Ectodermal cell (in vitro differentiated cells): ENCODE results near the gene PTGES.
"Not testable (repeated sequence)": the region's sequence is repeated elsewhere in the genome, so short reads cannot be mapped to it uniquely, and the experiment has no call there.

Source experiments
- H3K27ac ChIP-seq: 2 replicates; pipeline ENCODE4 v1.7.0; 2013; ENCODE audit warnings: mild to moderate bottlenecking, low read depth, low read length; ENCODE audit not compliant: insufficient read depth, poor library complexity, severe bottlenecking
- H3K27me3 ChIP-seq: 2 replicates; pipeline ENCODE4 v1.7.0; 2013; ENCODE audit warnings: mild to moderate bottlenecking, low read length; ENCODE audit not compliant: insufficient read depth, control insufficient read depth, poor library complexity, severe bottlenecking
- H3K36me3 ChIP-seq: one replicate; pipeline ENCODE4 v1.7.0; 2013; ENCODE audit warnings: low read length; ENCODE audit not compliant: control insufficient read depth, insufficient read depth
- H3K4me1 ChIP-seq: one replicate; pipeline ENCODE4 v1.7.0; 2013; ENCODE audit warnings: low read length; ENCODE audit not compliant: control insufficient read depth, insufficient read depth
- H3K4me3 ChIP-seq: 2 replicates; pipeline ENCODE4 v1.7.0; 2013; ENCODE audit warnings: low read depth, low read length, control low read depth; ENCODE audit not compliant: insufficient read depth
- H3K9me3 ChIP-seq: 2 replicates; pipeline ENCODE4 v1.7.0; 2013; ENCODE audit warnings: mild to moderate bottlenecking, low read length, moderate library complexity; ENCODE audit not compliant: control insufficient read depth
- WGBS, 2 experiments: methylation state at CpG; one replicate each; pipeline ENCODE4 v1.1.7; 2013; ENCODE audit warnings: missing lambda C conversion rate in 2 of 2; 5-methylcytosine and 5-hydroxymethylcytosine counted together

The PTGES gene

DNA sequence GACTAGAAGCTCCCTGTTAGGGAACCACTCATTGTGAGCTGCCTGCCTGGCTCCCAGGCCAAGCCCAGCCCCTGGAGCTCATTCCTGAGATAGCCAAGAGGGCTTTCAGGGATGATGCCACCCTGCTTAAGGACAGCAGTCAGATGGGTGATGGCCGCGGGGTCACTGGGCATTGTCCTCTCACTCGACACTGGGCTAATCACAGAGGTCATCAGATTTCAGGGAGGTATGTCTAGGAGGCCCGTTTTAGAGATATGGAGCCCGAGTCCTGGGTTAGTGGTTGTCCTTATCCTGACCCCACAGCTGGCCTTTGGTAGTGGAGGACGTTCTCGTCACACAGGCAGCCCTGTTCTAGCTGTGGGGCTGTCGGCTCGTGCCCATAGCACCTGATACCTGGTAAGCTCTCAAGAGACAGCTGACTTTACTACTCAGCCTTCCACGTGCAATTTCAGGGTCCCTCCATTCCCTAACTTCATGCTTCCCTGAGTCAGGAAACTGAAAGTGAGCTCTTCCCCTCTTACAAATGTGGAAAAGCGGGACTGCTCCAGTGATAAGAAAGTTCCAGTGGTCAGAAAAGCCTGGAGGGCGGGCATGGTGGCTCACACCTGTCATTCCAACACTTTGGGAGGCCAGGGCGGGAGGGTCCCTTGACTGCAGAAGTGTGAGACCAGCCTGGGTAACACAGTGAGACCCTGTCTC lies 7.1 kb upstream of the PTGES start:
- H3K36me3 ChIP-seq: no peaks in the 10 kb centered on the region
- peaks cover 12% of the 10 kb centered on the region for H3K4me1 ChIP-seq
- WGBS, 2 experiments: 89 to 92% methylated on average over 13 of the region's 13 CpGs

GRCh38 chr9:129759319-129759718 lies 6.5 kb upstream of the PTGES start:
- Histone ChIP-seq H3K9me3 (no peaks in the 10 kb centered on the region), H3K36me3 (no peaks in the 10 kb centered on the region), H3K27me3 (no peaks in the 10 kb centered on the region), H3K4me1 (peaks cover 12% of the 10 kb centered on the region), H3K4me3 (no peak overlapping the region), H3K27ac (no peak overlapping the region)
- WGBS, 2 experiments: 92 to 97% methylated on average over 4 of the region's 4 CpGs

More for the DNA sequence above, 7.1 kb upstream of the PTGES start:
- H3K27me3 ChIP-seq: no peaks in the 10 kb centered on the region
- no peak overlapping the region for H3K27ac ChIP-seq
- no peak overlapping the region for H3K4me3 ChIP-seq
- no peaks in the 10 kb centered on the region for H3K9me3 ChIP-seq

DNA sequence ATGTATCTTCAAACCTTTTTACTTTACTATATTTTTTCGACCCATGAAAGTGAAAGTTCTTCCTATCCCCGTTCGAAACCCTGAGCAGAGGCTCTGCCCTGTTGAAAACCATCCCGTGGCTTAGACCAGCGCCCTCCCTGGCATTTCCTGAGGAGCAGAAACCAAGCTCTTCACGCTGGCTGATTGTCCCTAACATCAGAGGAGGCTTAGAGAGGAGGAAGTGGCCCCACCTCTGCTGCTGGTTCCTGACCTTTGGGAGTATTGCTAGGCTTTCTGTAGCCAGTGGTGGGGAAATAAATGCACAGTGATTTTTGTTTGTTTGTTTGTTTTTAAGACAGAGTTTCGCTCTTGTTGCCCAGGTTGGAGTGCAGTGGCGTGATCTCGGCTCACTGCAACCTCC lies 4.2 kb upstream of the PTGES start:
- Histone ChIP-seq H3K4me1 (peaks cover 20% of the 10 kb centered on the region), H3K27ac (no peak overlapping the region), H3K4me3 (no peak overlapping the region), H3K9me3 (no peaks in the 10 kb centered on the region), H3K27me3 (peaks cover 3% of the 10 kb centered on the region), H3K36me3 (no peaks in the 10 kb centered on the region)
- WGBS, 2 experiments: 83% methylated on average over 9 of the region's 9 CpGs

GRCh38 chr9:129756191-129756590 lies 3.3 kb upstream of the PTGES start:
- Histone ChIP-seq H3K4me3 (no peak overlapping the region), H3K9me3 (no peaks in the 10 kb centered on the region), H3K27ac (no peak overlapping the region), H3K36me3 (no peaks in the 10 kb centered on the region), H3K4me1 (peaks cover 15% of the 10 kb centered on the region), H3K27me3 (peaks cover 3% of the 10 kb centered on the region)
- WGBS, 2 experiments: 95% methylated on average over 6 of the region's 6 CpGs

DNA sequence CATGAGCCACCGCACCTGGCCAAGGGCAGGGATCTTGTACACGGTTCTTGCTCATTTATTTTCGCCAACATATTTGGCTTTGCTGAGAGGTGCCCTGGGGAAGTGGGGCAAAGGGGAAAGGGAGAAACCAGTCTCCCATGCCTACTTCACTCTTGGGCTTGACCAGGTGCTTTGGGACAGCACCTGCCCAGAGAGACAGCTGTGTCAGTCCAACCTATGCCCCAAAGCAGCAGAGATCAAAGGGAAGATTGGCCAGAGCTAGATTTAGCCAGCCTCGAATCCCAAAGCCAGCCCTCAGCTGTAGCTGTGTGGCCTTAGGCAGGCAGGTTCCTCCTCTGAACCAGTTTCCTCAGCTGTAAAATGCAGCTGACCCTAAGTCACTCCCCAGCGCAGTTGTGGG lies 2.3 kb upstream of the PTGES start:
- no peak overlapping the region for H3K27ac ChIP-seq
- H3K4me3 ChIP-seq: no peak overlapping the region
- 92 to 95% methylated on average over 5 of the region's 5 CpGs for WGBS, 2 experiments
- peaks cover 3% of the 10 kb centered on the region for H3K27me3 ChIP-seq
- no peaks in the 10 kb centered on the region for H3K9me3 ChIP-seq
- peaks cover 15% of the 10 kb centered on the region for H3K4me1 ChIP-seq
- no peaks in the 10 kb centered on the region for H3K36me3 ChIP-seq

DNA sequence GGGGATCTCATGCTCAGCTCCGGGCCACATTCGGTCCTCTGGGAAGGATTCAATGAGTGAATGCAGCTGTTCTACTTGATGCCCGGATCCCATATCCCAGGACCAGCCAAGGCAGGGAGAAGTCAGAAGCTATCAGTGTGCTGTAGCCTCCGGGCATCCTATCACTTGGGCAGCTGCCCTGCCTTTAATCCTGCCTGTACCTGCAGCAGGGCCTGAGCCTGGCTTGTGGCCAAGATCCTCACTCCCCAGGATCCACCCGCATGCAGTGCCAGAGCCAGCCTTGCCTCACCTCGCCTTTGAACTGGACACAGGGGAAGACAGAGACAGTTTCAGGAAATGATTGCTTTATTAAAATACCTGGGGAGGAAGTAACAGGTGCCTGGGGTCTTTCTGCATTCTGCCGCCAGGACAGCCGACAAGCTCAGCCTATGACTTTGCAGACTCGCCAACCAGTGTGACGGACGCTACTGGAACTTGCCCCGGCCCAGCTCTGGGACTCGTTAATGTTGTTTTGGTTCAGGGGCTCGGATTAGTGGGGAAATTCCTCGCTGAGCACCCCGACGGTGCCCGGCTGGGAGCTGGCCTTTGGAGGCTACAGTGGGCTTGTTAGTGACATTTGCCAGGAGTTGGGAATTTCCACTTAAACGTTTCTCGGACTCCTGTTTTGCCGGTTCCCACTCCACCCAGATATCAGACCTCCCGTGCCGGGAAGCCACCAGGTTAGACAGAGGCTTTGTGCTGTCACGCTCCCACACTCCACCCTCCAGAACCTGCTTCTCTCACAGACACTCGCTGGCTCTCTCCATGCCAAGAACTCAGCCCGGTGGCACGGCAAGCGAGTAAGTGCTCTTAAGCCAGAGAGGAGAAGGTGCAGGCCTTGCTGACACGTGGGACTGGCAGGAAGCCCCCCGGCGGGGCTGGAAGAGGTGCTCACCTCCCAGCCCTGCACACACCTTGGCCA lies 721 bp downstream of the PTGES start:
- peaks cover 15% of the 10 kb centered on the region for H3K4me1 ChIP-seq
- WGBS, 2 experiments: 86 to 90% methylated on average over 31 of the region's 31 CpGs
- no peaks in the 10 kb centered on the region for H3K9me3 ChIP-seq
- peak overlapping the region; percentile 18 for H3K4me3 ChIP-seq
- H3K27me3 ChIP-seq: peaks cover 3% of the 10 kb centered on the region
- H3K36me3 ChIP-seq: no peaks in the 10 kb centered on the region
- no peak overlapping the region for H3K27ac ChIP-seq

DNA sequence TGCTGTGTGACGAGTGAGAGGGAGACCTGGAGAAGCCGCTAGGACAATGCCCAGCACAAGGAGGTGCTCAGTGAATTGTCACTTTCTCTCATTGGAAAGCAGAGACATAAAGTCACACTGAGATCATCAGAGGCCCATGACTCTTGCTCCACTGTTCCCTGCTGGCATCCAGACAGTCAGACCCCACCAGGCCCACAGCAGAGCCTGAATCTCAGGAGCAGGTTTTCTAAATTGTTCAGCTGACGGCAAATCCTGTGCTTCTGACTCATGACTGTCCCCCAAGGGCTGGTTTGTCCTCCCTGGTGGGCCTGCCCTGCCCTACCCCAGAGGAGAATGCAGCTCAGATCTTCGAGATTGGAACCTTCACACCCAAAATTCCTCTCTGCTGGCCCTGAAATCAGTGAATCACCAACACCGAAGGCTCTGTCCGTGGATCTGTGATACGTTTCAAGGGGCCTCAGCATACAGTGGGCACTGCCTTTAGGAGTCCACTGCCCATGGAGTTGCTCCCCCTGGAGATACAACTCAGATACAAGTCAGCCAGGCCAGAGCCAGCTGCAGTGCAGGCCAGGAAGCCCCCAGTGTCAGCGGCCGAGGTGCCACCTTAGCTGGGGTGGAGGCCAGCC lies 2.7 kb downstream of the PTGES start:
- Histone ChIP-seq H3K27ac (no peak overlapping the region), H3K4me1 (peaks cover 15% of the 10 kb centered on the region), H3K27me3 (peaks cover 3% of the 10 kb centered on the region), H3K4me3 (no peak overlapping the region), H3K9me3 (no peaks in the 10 kb centered on the region), H3K36me3 (no peaks in the 10 kb centered on the region)
- 91 to 92% methylated on average over 9 of the region's 9 CpGs for WGBS, 2 experiments

- Histone ChIP-seq H3K9me3 (no peaks in the 10 kb centered on the region), H3K27me3 (peaks cover 3% of the 10 kb centered on the region), H3K36me3 (no peaks in the 10 kb centered on the region), H3K27ac (no peak overlapping the region), H3K4me1 (peaks cover 15% of the 10 kb centered on the region), H3K4me3 (no peak overlapping the region)
- 94 to 96% methylated on average over 6 of the region's 6 CpGs for WGBS, 2 experiments
Measured at GRCh38 chr9:129749575-129749974, 3.3 kb downstream of the PTGES start.

- H3K27me3 ChIP-seq, H3K9me3 ChIP-seq, H3K27ac ChIP-seq, H3K36me3 ChIP-seq, H3K4me3 ChIP-seq: not testable (repeated sequence)
- 86 to 87% methylated on average over 4 of the region's 4 CpGs for WGBS, 2 experiments
- peaks cover 15% of the 10 kb centered on the region for H3K4me1 ChIP-seq
Measured at GRCh38 chr9:129749052-129749451, 3.8 kb downstream of the PTGES start.

GRCh38 chr9:129748249-129748648 lies 4.6 kb downstream of the PTGES start:
- Histone ChIP-seq H3K27me3 (no peaks in the 10 kb centered on the region), H3K27ac (no peak overlapping the region), H3K36me3 (no peaks in the 10 kb centered on the region), H3K4me3 (no peak overlapping the region), H3K9me3 (no peaks in the 10 kb centered on the region), H3K4me1 (peaks cover 12% of the 10 kb centered on the region)
- WGBS, 2 experiments: 94 to 96% methylated on average over 4 to 5 of the region's 5 CpGs
